C4-2B (cell line): ENCODE results near the gene ZNF281.

Source experiments
- CTCF ChIP-seq: fragments of 450-650 bp; conservative IDR thresholded peaks from 2 replicates; pipeline ENCODE4 v1.5.1; 2017; ENCODE audit warnings: mild to moderate bottlenecking
- ZFX ChIP-seq: fragments of 450-650 bp; IDR thresholded peaks from 2 replicates; pipeline ENCODE4 v1.6.1; 2017

GRCh38 chr1:200454425-200454824 lies 44.6 kb upstream of the ZNF281 start:
- TF ChIP-seq CTCF = no peak
- TF ChIP-seq ZFX = no peak
